Caki2 (cell line): Measurements from ENCODE around the gene ZNF865. TPM values are rescaled to one million over a fixed set of nuclear protein-coding genes. Genes with fewer than 3 reads are reported as not detected.
A peak's percentile ranks its signal among the peaks of the same experiment; 100 is the strongest.

Source experiments
- DNase-seq: peaks from one replicate; pipeline ENCODE4 v3.0.0-alpha.2; 2015; ENCODE audit warnings: low read depth
- in situ Hi-C: cut with HindIII; loops from 2 replicates; pipeline ENCODE4 v1.10.0; 2016; ENCODE audit warnings: low sequenced_read_pairs, low pct_unique_long_range_greater_than_20kb, mixed read lengths
- total RNA-seq: library from RNA; depleted of rRNA; stranded (reverse); fragments of >200 nt; shearing (Covaris generic); gene quantifications from 2 replicates; pipeline ENCODE4 v1.2.3, GENCODE V29; 2014; ENCODE audit warnings: low replicate concordance

Gene ZNF865
- total RNA-seq, 1 experiment from 2014 or later, result 1.7 TPM

DNA sequence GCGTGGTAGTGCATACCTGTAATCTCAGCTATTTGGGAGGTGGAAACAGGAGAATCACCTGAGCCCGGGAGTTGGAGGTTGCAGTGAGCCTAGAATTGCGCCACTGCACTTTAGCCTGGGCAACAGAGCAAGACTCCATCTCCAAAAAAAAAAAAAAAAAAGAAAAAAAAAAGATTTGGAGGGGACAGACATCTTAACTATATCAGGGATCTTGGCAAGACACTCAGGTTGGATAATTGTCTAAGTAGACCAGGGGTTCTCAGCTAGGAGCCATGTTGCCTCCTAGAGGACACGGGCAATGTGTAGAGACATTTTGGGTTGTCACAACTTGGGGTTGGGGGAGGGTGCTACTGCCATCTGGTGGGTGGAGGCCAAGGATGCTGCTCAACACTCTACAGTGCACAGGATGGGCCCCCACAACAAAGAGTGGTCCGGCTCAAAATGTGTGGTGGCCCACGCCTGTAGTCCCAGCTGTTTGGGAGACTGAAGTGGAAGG lies 33.5 kb downstream of the ZNF865 start:
- in situ Hi-C loops, result no loop called here
- DNase-seq, result no peak

GRCh38 chr19:55640043-55640576 lies 34.7 kb downstream of the ZNF865 start:
- DNase-seq, result peak; percentile 44
- in situ Hi-C loops, result no loop called here

DNA sequence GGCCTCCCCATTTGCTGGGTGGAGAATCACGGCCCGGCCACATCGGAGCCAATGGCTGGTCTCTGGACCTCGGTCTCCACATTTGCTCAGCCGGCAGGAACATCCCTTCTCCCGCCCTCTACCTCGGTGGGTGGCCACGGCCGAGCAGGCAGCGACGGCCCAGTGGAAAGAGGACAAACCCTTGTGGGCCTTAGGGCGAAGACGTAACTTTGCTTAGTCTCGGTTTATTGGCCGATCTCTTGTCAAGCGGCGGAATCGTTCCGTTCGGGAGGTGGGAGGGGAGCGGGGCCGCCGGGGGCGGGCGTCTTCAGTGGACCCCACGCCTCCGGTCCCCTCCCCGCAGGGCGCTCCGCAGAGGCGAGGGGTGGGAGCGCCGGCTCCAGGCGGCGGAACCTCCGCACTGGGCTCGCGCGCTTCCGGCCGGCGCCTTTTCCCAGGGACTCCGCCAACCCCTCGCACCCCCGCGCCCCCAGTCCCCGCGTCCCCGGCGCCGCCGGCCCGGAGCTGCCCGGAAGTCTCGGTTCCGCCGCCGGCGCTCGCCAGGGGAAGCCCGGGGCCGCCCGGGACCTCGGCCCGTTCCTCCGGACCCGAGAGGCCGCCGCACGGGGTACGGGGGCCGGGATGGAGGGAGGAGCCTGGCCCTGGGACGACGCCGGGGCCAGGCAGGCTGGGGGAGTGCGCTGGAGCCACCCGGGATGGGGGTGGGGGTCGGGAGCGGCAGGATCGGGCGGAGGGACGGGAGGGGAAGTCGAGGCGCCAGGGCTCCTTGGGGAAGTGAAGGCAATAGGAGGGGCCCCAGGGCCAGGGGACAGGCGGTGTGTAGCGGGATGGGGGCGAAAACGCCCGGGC lies 35.4 kb downstream of the ZNF865 start, which contains the start of gene ZNF580:
Gene ZNF580, plus strand, starts transcription at position 426 of the 849 bp plus-strand sequence. CDS start 1,507 bp downstream, outside the sequence.
- in situ Hi-C loops, result no loop called here

GRCh38 chr19:55641426-55642152 lies 36.1 kb downstream of the ZNF865 start:
- in situ Hi-C loops, result no loop called here
- DNase-seq, result no peak

More for the DNA sequence above, 35.4 kb downstream of the ZNF865 start, which contains the start of gene ZNF580:
- DNase-seq, result peak; percentile 88

GRCh38 chr19:55642153-55643002 lies 36.9 kb downstream of the ZNF865 start:
- peak; percentile 39 for DNase-seq
- in situ Hi-C loops, result no loop called here

GRCh38 chr19:55643003-55643886 lies 37.8 kb downstream of the ZNF865 start, which contains the start of gene ZNF581:
ZNF581 (plus strand) TSS chr19:55643649; CDS start chr19:55644572, 923 bp downstream.
- peak; percentile 95 for DNase-seq
- in situ Hi-C loops, result no loop called here

GRCh38 chr19:55643887-55644176 lies 38.4 kb downstream of the ZNF865 start:
- DNase-seq, result no peak
- in situ Hi-C loops, result no loop called here

DNA sequence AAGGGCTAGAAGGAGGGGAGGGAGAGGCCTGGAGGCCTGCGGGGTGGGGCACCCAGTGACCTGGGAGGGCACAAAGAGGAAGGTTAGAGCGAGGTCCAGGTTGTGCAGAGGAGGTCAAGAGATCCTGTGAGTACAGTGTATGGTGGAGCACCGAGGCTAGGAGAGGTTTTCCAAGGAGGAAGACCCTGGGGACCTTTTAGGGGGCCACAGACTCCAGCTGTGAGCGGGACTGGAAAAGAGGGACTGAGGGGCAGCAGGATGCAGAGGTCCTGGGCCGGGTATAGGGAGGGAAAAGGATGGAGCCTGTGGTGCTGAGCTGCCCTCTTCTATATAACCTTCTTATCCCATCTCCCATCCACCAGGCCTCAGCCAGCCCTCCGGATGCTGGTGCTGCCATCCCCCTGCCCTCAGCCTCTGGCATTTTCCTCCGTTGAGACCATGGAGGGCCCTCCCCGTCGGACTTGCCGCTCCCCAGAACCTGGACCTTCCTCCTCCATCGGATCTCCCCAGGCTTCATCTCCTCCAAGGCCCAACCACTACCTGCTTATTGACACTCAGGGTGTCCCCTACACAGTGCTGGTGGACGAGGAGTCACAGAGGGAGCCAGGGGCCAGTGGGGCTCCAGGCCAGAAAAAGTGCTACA lies 38.9 kb downstream of the ZNF865 start:
- in situ Hi-C loops, result no loop called here
- no peak for DNase-seq

GRCh38 chr19:55644842-55645511 lies 39.5 kb downstream of the ZNF865 start:
- DNase-seq, result peak; percentile 45
- in situ Hi-C loops, result no loop called here

- in situ Hi-C loops, result no loop called here
- no peak for DNase-seq
Measured at GRCh38 chr19:55645512-55645881, 40.0 kb downstream of the ZNF865 start.

DNA sequence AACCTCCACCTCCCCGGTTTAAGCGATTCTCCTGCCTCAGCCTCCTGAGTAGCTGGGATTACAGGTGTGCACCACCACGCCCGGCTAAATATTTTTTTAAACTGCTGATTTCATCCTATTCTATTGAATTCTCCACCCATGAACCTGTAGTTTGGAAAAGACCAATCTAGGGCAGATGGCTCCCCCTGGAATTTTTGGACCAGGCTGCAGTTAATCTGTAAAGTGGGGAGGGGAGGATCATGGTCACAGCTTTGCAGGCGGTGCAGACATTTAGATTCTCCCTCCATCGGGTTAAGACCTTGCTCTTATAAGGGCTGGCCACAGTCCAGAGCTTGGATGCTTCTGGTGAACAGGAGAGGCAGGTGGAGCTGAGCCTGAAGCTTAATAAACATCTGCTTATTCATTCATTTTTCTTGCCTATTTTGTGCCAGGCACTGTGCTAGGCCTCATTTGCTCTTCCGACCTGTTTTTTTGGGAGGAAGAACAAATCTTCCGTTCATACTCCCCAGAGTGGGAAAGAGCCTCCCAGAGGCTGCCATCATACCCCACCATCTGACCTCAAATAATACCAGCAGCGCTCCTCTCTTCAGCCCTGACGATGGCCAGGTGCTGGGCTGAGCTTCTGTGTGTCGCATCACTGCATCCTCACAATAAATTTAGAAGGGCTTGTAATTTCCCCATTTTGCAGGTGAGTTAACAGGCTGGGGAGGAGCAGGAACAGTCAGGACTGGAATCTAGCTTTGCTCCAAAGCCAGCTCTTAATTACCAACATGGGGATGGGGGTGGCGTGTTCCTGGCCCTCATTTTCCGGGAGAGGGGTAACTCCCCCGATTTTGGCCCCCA lies 41.7 kb downstream of the ZNF865 start:
- in situ Hi-C loops, result no loop called here

GRCh38 chr19:55647732-55648584 lies 42.5 kb downstream of the ZNF865 start, which contains the start of gene CCDC106:
CCDC106 (plus strand) TSS chr19:55648212; CDS start chr19:55649047, 835 bp downstream.
- DNase-seq, result peak; percentile 48
- in situ Hi-C loops, result no loop called here

More for the DNA sequence above, 41.7 kb downstream of the ZNF865 start:
- no peak for DNase-seq

GRCh38 chr19:55648585-55649267 lies 43.3 kb downstream of the ZNF865 start:
- in situ Hi-C loops, result no loop called here
- DNase-seq, result no peak
